WTC11 (cell line): Measurements from ENCODE around the gene SLIT1. TPM values are rescaled to one million over a fixed set of nuclear protein-coding genes. Genes with fewer than 3 reads are reported as not detected.
"Not testable (repeated sequence)": the region's sequence is repeated elsewhere in the genome, so short reads cannot be mapped to it uniquely, and the experiment has no call there.

ENCODE experiments used
- ATAC-seq: fragments of 200-7000 bp; cut with Tn5 transposase; 2 replicates; pipeline ENCODE4 v1.10.0; 2021; ENCODE audit warnings: mild to moderate bottlenecking, moderate library complexity
- CTCF ChIA-PET: fragments of 300-600 bp; sonication (Branson Sonifier 250); formaldehyde crosslinking; loops from one replicate; lab custom pipeline; 2021; ENCODE audit warnings: antibody characterized with exemption; lab: Charles Lee
- POLR2A ChIA-PET: fragments of 350-600 bp; sonication (Branson Sonifier 250); formaldehyde crosslinking; loops from one replicate; lab custom pipeline; 2021; ENCODE audit warnings: antibody characterized with exemption; lab: Charles Lee
- DNase-seq: peaks from one replicate; pipeline ENCODE4 v3.0.0; 2021; ENCODE audit warnings: low spot score
- H3K27ac Mint-ChIP-seq: 2 replicates; pipeline ENCODE4 v1.8.0; 2021; ENCODE audit warnings: mixed read lengths
- H3K27me3 Mint-ChIP-seq: 2 replicates; pipeline ENCODE4 v1.8.0; 2021; ENCODE audit warnings: low read depth, mild to moderate bottlenecking, moderate library complexity, mixed read lengths
- H3K36me3 Mint-ChIP-seq: 2 replicates; pipeline ENCODE4 v1.8.0; 2021; ENCODE audit warnings: mixed read lengths
- H3K4me1 Mint-ChIP-seq: 2 replicates; pipeline ENCODE4 v1.8.0; 2022; ENCODE audit warnings: mixed read lengths
- H3K4me3 Mint-ChIP-seq: 2 replicates; pipeline ENCODE4 v1.8.0; 2021; ENCODE audit warnings: mild to moderate bottlenecking, moderate library complexity, mixed read lengths
- H3K9me3 Mint-ChIP-seq: 2 replicates; pipeline ENCODE4 v1.8.0; 2021; ENCODE audit warnings: mixed read lengths
- E2F5 ChIP-seq: sonication (generic); formaldehyde crosslinking; IDR thresholded peaks from 2 replicates; pipeline ENCODE4 v1.8.1; 2022; ENCODE audit warnings: mild to moderate bottlenecking, moderate library complexity, missing genetic modification reagents
- GRHL2 ChIP-seq: fragments of 250-450 bp; sonication (Bioruptor Pico); IDR thresholded peaks from 2 replicates; pipeline ENCODE4 v1.8.0; 2022; ENCODE audit warnings: mild to moderate bottlenecking, moderate library complexity; ENCODE audit not compliant: insufficient replicate concordance, severe bottlenecking
- IRF1 ChIP-seq: sonication (generic); formaldehyde crosslinking; IDR thresholded peaks from 2 replicates; pipeline ENCODE4 v1.8.0; 2023; ENCODE audit warnings: missing genetic modification reagents
- MLX ChIP-seq: sonication (generic); formaldehyde crosslinking; IDR thresholded peaks from 2 replicates; pipeline ENCODE4 v1.8.1; 2023; ENCODE audit warnings: mild to moderate bottlenecking, missing genetic modification reagents, moderate library complexity
- MXD4 ChIP-seq: fragments of 250-450 bp; sonication (Bioruptor Pico); IDR thresholded peaks from 2 replicates; pipeline ENCODE4 v1.8.0; 2021; ENCODE audit warnings: mild to moderate bottlenecking, moderate library complexity, borderline replicate concordance
- NFATC4 ChIP-seq: fragments of 250-450 bp; sonication (Bioruptor Pico); IDR thresholded peaks from 2 replicates; pipeline ENCODE4 v1.9.0; 2021; ENCODE audit warnings: mild to moderate bottlenecking
- RORB ChIP-seq: fragments of 250-450 bp; sonication (Bioruptor Pico); IDR thresholded peaks from 2 replicates; pipeline ENCODE4 v1.9.0; 2021; ENCODE audit warnings: mild to moderate bottlenecking
- SMAD4 ChIP-seq: sonication (generic); formaldehyde crosslinking; IDR thresholded peaks from 2 replicates; pipeline ENCODE4 v1.8.0; 2022; ENCODE audit warnings: mild to moderate bottlenecking, missing genetic modification reagents
- ZBTB43 ChIP-seq: sonication (generic); formaldehyde crosslinking; IDR thresholded peaks from 2 replicates; pipeline ENCODE4 v1.8.1; 2023; ENCODE audit warnings: mild to moderate bottlenecking, missing genetic modification reagents
- ZNF219 ChIP-seq: sonication (generic); formaldehyde crosslinking; IDR thresholded peaks from 2 replicates; pipeline ENCODE4 v1.8.0; 2023; ENCODE audit warnings: missing genetic modification reagents, mild to moderate bottlenecking, borderline replicate concordance
- ZNF317 ChIP-seq: sonication (generic); formaldehyde crosslinking; IDR thresholded peaks from 2 replicates; pipeline ENCODE4 v1.8.1; 2023; ENCODE audit warnings: low read depth, mild to moderate bottlenecking, moderate library complexity, missing genetic modification reagents, borderline replicate concordance
- ZNF423 ChIP-seq: fragments of 250-450 bp; sonication (Bioruptor Pico); IDR thresholded peaks from 2 replicates; pipeline ENCODE4 v2.1.2; 2022; ENCODE audit warnings: mild to moderate bottlenecking, moderate library complexity
- ZNF425 ChIP-seq: fragments of 250-450 bp; sonication (Bioruptor Pico); conservative IDR thresholded peaks from 2 replicates; pipeline ENCODE4 v1.9.0; 2021; ENCODE audit warnings: mild to moderate bottlenecking
- total RNA-seq: library from RNA; stranded (reverse); gene quantifications from 3 replicates; pipeline ENCODE4 v1.2.3, GENCODE V29; 2021

Gene SLIT1
- total RNA-seq, 1 experiment from 2014 or later, result 1.6 TPM

GRCh38 chr10:97034958-97035769 lies 150.6 kb downstream of the SLIT1 start:
- TF ChIP-seq E2F5, result no peak
- ChIA-PET POLR2A (no interaction called here), CTCF (interaction anchor here (1.0 to 5.7 kb wide), 3 partner anchors 10 to 176 kb away, joined by 4 to 98 read pairs (median 49); no protein-coding TSS in a partner anchor)
- no peaks in the 10 kb centered on the region for H3K9me3 Mint-ChIP-seq
- no peak overlapping the region for H3K27ac Mint-ChIP-seq
- H3K27me3 Mint-ChIP-seq, result peaks cover 5% of the 10 kb centered on the region; the same call in 1 of the 2 replicates
- peaks cover 49% of the 10 kb centered on the region for H3K4me1 Mint-ChIP-seq
- no peaks in the 10 kb centered on the region for H3K36me3 Mint-ChIP-seq
- ATAC-seq, result no peak
- H3K4me3 Mint-ChIP-seq, result no peak overlapping the region
- no peak for DNase-seq

- Mint-ChIP-seq H3K4me3 (no peak overlapping the region), H3K27ac (no peak overlapping the region), H3K36me3 (no peaks in the 10 kb centered on the region), H3K27me3 (peaks cover 5% of the 10 kb centered on the region; the same call in 1 of the 2 replicates), H3K9me3 (no peaks in the 10 kb centered on the region), H3K4me1 (peaks cover 49% of the 10 kb centered on the region)
- TF ChIP-seq GRHL2 (CRISPR knock-in tag) (no peak), IRF1 (CRISPR knock-in tag) (no peak), ZNF219 (no peak), NFATC4 (CRISPR knock-in tag) (no peak), ZNF317 (CRISPR knock-in tag) (no peak), MLX (CRISPR knock-in tag) (no peak), ZNF425 (CRISPR knock-in tag) (no peak), RORB (no peak), SMAD4 (CRISPR knock-in tag) (no peak), ZBTB43 (CRISPR knock-in tag) (no peak), ZNF423 (no peak), MXD4 (CRISPR knock-in tag) (no peak)
- no peak for DNase-seq
- ATAC-seq, result no peak
- POLR2A ChIA-PET, result no interaction called here
- CTCF ChIA-PET, result interaction anchor here (0.6 to 5.7 kb wide), 2 partner anchors 9 to 454 kb away, joined by 3 to 98 read pairs; no protein-coding TSS in a partner anchor
Measured at GRCh38 chr10:97034301-97034700, 151.5 kb downstream of the SLIT1 start.

GRCh38 chr10:97033841-97034240 lies 151.9 kb downstream of the SLIT1 start:
- ChIA-PET CTCF (interaction anchor here (0.6 to 5.7 kb wide), 2 partner anchors 9 to 453 kb away, joined by 3 to 98 read pairs; no protein-coding TSS in a partner anchor), POLR2A (interaction anchor here (0.6 kb wide), 1 partner anchor 93 kb away, joined by 3 read pairs; no protein-coding TSS in a partner anchor)
- DNase-seq, H3K27ac Mint-ChIP-seq, H3K9me3 Mint-ChIP-seq, ATAC-seq, H3K27me3 Mint-ChIP-seq, H3K36me3 Mint-ChIP-seq, H3K4me3 Mint-ChIP-seq: not testable (repeated sequence)
- peaks cover 49% of the 10 kb centered on the region for H3K4me1 Mint-ChIP-seq
